ENCODE data around the gene WDFY2.

GRCh38 chr13:51666839-51667238 is 82.6 kb downstream of the WDFY2 start:
- TF ChIP-seq CTCF (IDR thresholded peaks at IDR 0.05), result no peak
- no peak for TF ChIP-seq POLR2A (IDR thresholded peaks at IDR 0.05)
